ENCODE data around the gene PRDM16. TPM values are rescaled to one million over a fixed set of nuclear protein-coding genes. Genes with fewer than 3 reads are reported as not detected.

PRDM16 gene
- total RNA-seq, 1 experiment from 2014 or later = 5.3 TPM

- intact Hi-C loops (cut with micrococcal nuclease; ENCODE audit: unreplicated experiment) = no loop called here
Measured at GRCh38 chr1:3142751-3143150, 73.7 kb downstream of the PRDM16 start.

GRCh38 chr1:3145532-3146325 lies 76.7 kb downstream of the PRDM16 start:
- ChIA-PET CTCF (no interaction called here), POLR2A (no interaction called here)
- BruUV-seq (replicated peaks) = no TSS peak
- Mint-ChIP-seq H3K4me3 (ENCODE audit: unreplicated experiment) (no peak overlapping the region), H3K9me3 (ENCODE audit: unreplicated experiment) (no peaks in the 10 kb centered on the region), H3K36me3 (ENCODE audit: insufficient read depth, unreplicated experiment) (no peaks in the 10 kb centered on the region), H3K4me1 (ENCODE audit: low read depth, unreplicated experiment) (no peaks in the 10 kb centered on the region), H3K27me3 (ENCODE audit: insufficient read depth, unreplicated experiment) (no peaks in the 10 kb centered on the region), H3K27ac (ENCODE audit: unreplicated experiment) (no peak overlapping the region)
- Histone ChIP-seq H3K4me1 (no peaks in the 10 kb centered on the region), H3K27me3 (replicated peaks; ENCODE audit: control insufficient read depth, insufficient read depth, low read length) (no peaks in the 10 kb centered on the region), H3K4me3 (ENCODE audit: low read depth, low read length) (no peak overlapping the region), H3K9me3 (no peaks in the 10 kb centered on the region), H3K36me3 (ENCODE audit: control insufficient read depth, insufficient read depth, low read length) (no peaks in the 10 kb centered on the region)
- no peak for TF ChIP-seq CTCF (IDR thresholded peaks at IDR 0.05; ENCODE audit: insufficient read depth in 1 of 2, low read depth in 1 of 2, low read length in 1 of 2, severe bottlenecking in 1 of 2, unreplicated experiment in 1 of 2)
- DNase-seq = no peak
- intact Hi-C loops (cut with micrococcal nuclease; ENCODE audit: unreplicated experiment) = no loop called here

More at GRCh38 chr1:3142751-3143150, 73.7 kb downstream of the PRDM16 start:
- no peak overlapping the region for H3K4me3 Mint-ChIP-seq (ENCODE audit: unreplicated experiment)
- Histone ChIP-seq H3K27me3 (replicated peaks; ENCODE audit: control insufficient read depth, insufficient read depth, low read length) (no peaks in the 10 kb centered on the region), H3K4me1 (no peaks in the 10 kb centered on the region), H3K9me3 (no peaks in the 10 kb centered on the region), H3K36me3 (ENCODE audit: control insufficient read depth, insufficient read depth, low read length) (no peaks in the 10 kb centered on the region), H3K4me3 (ENCODE audit: low read depth, low read length) (no peak overlapping the region)
- ChIA-PET CTCF (no interaction called here), POLR2A (no interaction called here)
- H3K27me3 Mint-ChIP-seq (ENCODE audit: insufficient read depth, unreplicated experiment) = no peaks in the 10 kb centered on the region
- DNase-seq = no peak
- no peak overlapping the region for H3K27ac Mint-ChIP-seq (ENCODE audit: unreplicated experiment)
- TF ChIP-seq CTCF (IDR thresholded peaks at IDR 0.05; ENCODE audit: insufficient read depth in 1 of 2, low read depth in 1 of 2, low read length in 1 of 2, severe bottlenecking in 1 of 2, unreplicated experiment in 1 of 2) = no peak
- no TSS peak for BruUV-seq (replicated peaks)
- H3K9me3 Mint-ChIP-seq (ENCODE audit: unreplicated experiment) = no peaks in the 10 kb centered on the region
- no peaks in the 10 kb centered on the region for H3K36me3 Mint-ChIP-seq (ENCODE audit: insufficient read depth, unreplicated experiment)
- H3K4me1 Mint-ChIP-seq (ENCODE audit: low read depth, unreplicated experiment) = no peaks in the 10 kb centered on the region

DNA sequence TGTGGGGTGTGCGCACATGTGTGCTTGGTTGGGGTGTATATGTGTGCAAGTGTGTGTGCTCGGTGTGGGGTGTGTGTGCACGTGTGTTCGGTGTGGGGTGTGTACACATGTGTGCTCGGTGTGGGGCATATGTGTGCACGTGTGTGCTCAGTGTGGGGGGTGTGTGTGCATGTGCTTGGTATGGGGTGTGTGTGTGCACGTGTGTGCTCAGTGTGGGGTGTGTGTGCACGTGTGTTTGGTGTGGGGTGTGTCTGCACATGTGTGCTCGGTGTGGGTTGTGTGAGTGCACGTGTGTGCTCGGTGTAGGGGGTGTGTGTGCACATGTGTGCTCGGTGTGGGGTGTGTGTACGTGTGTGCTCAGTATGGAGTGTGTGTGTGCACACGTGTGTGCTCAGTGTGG lies 77.5 kb downstream of the PRDM16 start:
- no peaks in the 10 kb centered on the region for H3K27me3 ChIP-seq (replicated peaks; ENCODE audit: control insufficient read depth, insufficient read depth, low read length)
- intact Hi-C loops (cut with micrococcal nuclease; ENCODE audit: unreplicated experiment) = no loop called here
- Mint-ChIP-seq H3K27ac (ENCODE audit: unreplicated experiment) (no peak overlapping the region), H3K27me3 (ENCODE audit: insufficient read depth, unreplicated experiment) (no peaks in the 10 kb centered on the region), H3K36me3 (ENCODE audit: insufficient read depth, unreplicated experiment) (no peaks in the 10 kb centered on the region), H3K4me3 (ENCODE audit: unreplicated experiment) (no peak overlapping the region), H3K4me1 (ENCODE audit: low read depth, unreplicated experiment) (no peaks in the 10 kb centered on the region), H3K9me3 (ENCODE audit: unreplicated experiment) (no peaks in the 10 kb centered on the region)
- no peak for TF ChIP-seq CTCF (IDR thresholded peaks at IDR 0.05; ENCODE audit: insufficient read depth in 1 of 2, low read depth in 1 of 2, low read length in 1 of 2, severe bottlenecking in 1 of 2, unreplicated experiment in 1 of 2)
- no peaks in the 10 kb centered on the region for H3K36me3 ChIP-seq (ENCODE audit: control insufficient read depth, insufficient read depth, low read length)
- H3K9me3 ChIP-seq = no peaks in the 10 kb centered on the region
- no peak overlapping the region for H3K4me3 ChIP-seq (ENCODE audit: low read depth, low read length)
- POLR2A ChIA-PET = no interaction called here
- CTCF ChIA-PET = no interaction called here
- no TSS peak for BruUV-seq (replicated peaks)
- DNase-seq = no peak
- no peaks in the 10 kb centered on the region for H3K4me1 ChIP-seq
